Mesenchymal stem cell (in vitro differentiated cells and primary cell): ENCODE data around the gene THRA.
A peak's percentile ranks its signal among the peaks of the same experiment; 100 is the strongest.

Experiments
- DNase-seq: peaks from one replicate; pipeline ENCODE4 v3.0.0-alpha.2; 2013
- H2AFZ ChIP-seq: one replicate; pipeline ENCODE4 v1.6.1; 2013; ENCODE audit warnings: low read depth, mild to moderate bottlenecking, control low read depth, inconsistent platforms, low read length, moderate library complexity
- H2AK5ac ChIP-seq: 2 replicates; pipeline ENCODE4 v1.6.1; 2013; ENCODE audit warnings: low read length, moderate library complexity, mild to moderate bottlenecking, inconsistent platforms; ENCODE audit not compliant: severe bottlenecking
- H2BK120ac ChIP-seq: one replicate; pipeline ENCODE4 v1.6.1; 2013; ENCODE audit warnings: low read depth, mild to moderate bottlenecking, inconsistent platforms, low read length, moderate library complexity
- H2BK12ac ChIP-seq, 2 experiments: one replicate each; pipeline ENCODE4 v1.6.1; 2013; ENCODE audit warnings: inconsistent platforms in 2 of 2, low read length in 2 of 2, mild to moderate bottlenecking in 2 of 2, moderate library complexity in 2 of 2, control low read depth in 1 of 2
- H2BK15ac ChIP-seq: one replicate; pipeline ENCODE4 v1.6.1; 2013; ENCODE audit warnings: mild to moderate bottlenecking, low read depth, inconsistent platforms; ENCODE audit not compliant: poor library complexity, severe bottlenecking
- H2BK5ac ChIP-seq: 2 replicates; pipeline ENCODE4 v1.6.1; 2013; ENCODE audit warnings: low read depth, mild to moderate bottlenecking, low read length, control low read depth, inconsistent platforms; ENCODE audit not compliant: poor library complexity, severe bottlenecking
- H3K14ac ChIP-seq, 2 experiments: one replicate each; pipeline ENCODE4 v1.6.1; 2013; ENCODE audit warnings: inconsistent platforms in 2 of 2, low read length in 2 of 2, control low read depth in 1 of 2, mild to moderate bottlenecking in 1 of 2, moderate library complexity in 1 of 2
- H3K18ac ChIP-seq, 2 experiments: one replicate each; pipeline ENCODE4 v1.6.1; 2013; ENCODE audit warnings: inconsistent platforms in 2 of 2, low read length in 2 of 2, control low read depth in 1 of 2, low read depth in 1 of 2, mild to moderate bottlenecking in 1 of 2
- H3K23ac ChIP-seq, 2 experiments: one replicate each; pipeline ENCODE4 v1.6.1; 2013; ENCODE audit warnings: inconsistent platforms in 2 of 2, low read length in 2 of 2, mild to moderate bottlenecking in 2 of 2, moderate library complexity in 2 of 2, control low read depth in 1 of 2
- H3K27ac ChIP-seq: 2 replicates; pipeline ENCODE4 v1.5.1; 2013; ENCODE audit warnings: mild to moderate bottlenecking, moderate library complexity, low read length, control low read depth, inconsistent platforms; ENCODE audit not compliant: poor library complexity, severe bottlenecking
- H3K27me3 ChIP-seq, 2 experiments: 2 replicates each; pipeline versions ENCODE4 v1.6.1 to v1.7.0; 2013; ENCODE audit warnings: low read length in 2 of 2, mild to moderate bottlenecking in 2 of 2, moderate library complexity in 2 of 2, control low read depth in 1 of 2, inconsistent platforms in 1 of 2; ENCODE audit not compliant: control insufficient read depth in 1 of 2, insufficient read depth in 1 of 2
- H3K36me3 ChIP-seq, 2 experiments: 2 replicates each; pipeline versions ENCODE4 v1.6.1 to v1.7.0; 2013; ENCODE audit warnings: low read length in 2 of 2, control low read depth in 1 of 2, inconsistent platforms in 1 of 2, low read depth in 1 of 2, mild to moderate bottlenecking in 1 of 2; ENCODE audit not compliant: insufficient read depth in 2 of 2, control insufficient read depth in 1 of 2
- H3K4ac ChIP-seq, 2 experiments: one replicate each; pipeline ENCODE4 v1.6.1; 2013; ENCODE audit warnings: inconsistent platforms in 2 of 2, low read length in 2 of 2, mild to moderate bottlenecking in 2 of 2, moderate library complexity in 2 of 2, control low read depth in 1 of 2, low read depth in 1 of 2
- H3K4me1 ChIP-seq: 2 replicates; pipeline ENCODE4 v1.6.1; 2013; ENCODE audit warnings: low read depth, low read length, control low read depth; ENCODE audit not compliant: control insufficient read depth, insufficient read depth
- H3K4me2 ChIP-seq: 2 replicates; pipeline ENCODE4 v1.6.1; 2013; ENCODE audit warnings: low read length, mild to moderate bottlenecking, inconsistent platforms; ENCODE audit not compliant: poor library complexity, severe bottlenecking
- H3K4me3 ChIP-seq, 2 experiments: 2 replicates each; pipeline versions ENCODE4 v1.5.1 to v1.7.0; 2013; ENCODE audit warnings: low read length in 2 of 2, mild to moderate bottlenecking in 2 of 2, control low read depth in 1 of 2, low read depth in 1 of 2; ENCODE audit not compliant: insufficient read depth in 1 of 2
- H3K79me1 ChIP-seq: replicated peaks from 2 replicates; pipeline ENCODE4 v1.6.1; 2013; ENCODE audit warnings: mild to moderate bottlenecking, control low read depth, low read length, inconsistent platforms; ENCODE audit not compliant: poor library complexity, severe bottlenecking
- H3K9ac ChIP-seq: 2 replicates; pipeline ENCODE4 v1.7.0; 2013; ENCODE audit warnings: mild to moderate bottlenecking, low read length, moderate library complexity
- H3K9me3 ChIP-seq: 2 replicates; pipeline ENCODE4 v1.7.0; 2013; ENCODE audit warnings: mild to moderate bottlenecking, low read length; ENCODE audit not compliant: control insufficient read depth
- H4K8ac ChIP-seq: one replicate; pipeline ENCODE4 v1.6.1; 2013; ENCODE audit warnings: inconsistent platforms, mild to moderate bottlenecking, low read length, moderate library complexity
- H4K91ac ChIP-seq: one replicate; pipeline ENCODE4 v1.6.1; 2013; ENCODE audit warnings: mild to moderate bottlenecking, low read length, inconsistent platforms
- WGBS: methylation state at CpG from one replicate; pipeline ENCODE4 v1.1.7; 2013; ENCODE audit warnings: mixed read lengths; 5-methylcytosine and 5-hydroxymethylcytosine counted together

The THRA gene

DNA sequence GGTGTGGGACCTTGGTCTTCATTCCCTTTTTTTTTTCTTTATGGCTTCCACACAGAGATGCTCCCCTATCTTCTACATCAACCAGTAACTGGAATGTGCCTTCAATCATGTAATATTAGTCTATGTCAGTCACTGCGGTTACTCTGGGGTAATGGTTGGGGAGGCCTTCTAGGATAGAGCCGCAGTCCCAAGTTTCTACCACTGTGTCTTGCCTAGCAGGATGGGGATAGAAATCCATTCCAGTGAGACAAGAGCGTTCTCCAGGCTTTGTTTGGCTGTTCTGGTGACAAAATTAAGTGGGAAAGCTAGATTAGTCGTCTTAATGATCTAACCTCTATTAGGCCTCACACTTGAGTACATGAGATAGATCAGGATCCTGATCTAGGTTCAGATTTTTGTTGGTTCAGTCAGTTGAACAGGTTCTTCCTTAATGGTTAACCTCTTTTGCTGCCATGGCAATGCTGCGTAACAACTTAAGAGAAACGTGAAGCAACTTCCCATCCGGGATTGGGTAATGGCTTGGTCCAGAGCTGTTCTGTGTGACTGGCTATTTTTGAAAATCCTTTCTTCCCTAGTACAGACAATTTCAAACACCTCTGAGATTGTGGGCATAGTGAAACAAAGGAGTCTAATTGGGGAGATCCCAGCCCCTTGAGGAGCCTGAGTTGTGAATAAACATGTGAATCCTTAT, 67.7 kb downstream of the THRA start:
- no peak overlapping the region for H3K4me3 ChIP-seq
- no peak overlapping the region for H3K4ac ChIP-seq
- no peak overlapping the region for H2BK120ac ChIP-seq
- H3K18ac ChIP-seq = no peak overlapping the region
- peak; percentile 61 for DNase-seq
- no peak overlapping the region for H4K91ac ChIP-seq
- no peak overlapping the region for H3K27ac ChIP-seq
- peak overlapping the region; percentile 26 for H3K9ac ChIP-seq
- no peak overlapping the region for H2AK5ac ChIP-seq
- no peak overlapping the region for H2BK15ac ChIP-seq
- no peaks in the 10 kb centered on the region for H3K9me3 ChIP-seq
- no peak overlapping the region for H4K8ac ChIP-seq
- H3K27me3 ChIP-seq = no peaks in the 10 kb centered on the region
- H3K14ac ChIP-seq = no peak overlapping the region
- no peak overlapping the region for H3K23ac ChIP-seq
- H3K79me1 ChIP-seq = peaks cover 9% of the 10 kb centered on the region
- 100% methylated on average over 3 of the region's 7 CpGs for WGBS
- H2AFZ ChIP-seq = no peak overlapping the region
- H3K4me1 ChIP-seq = peaks cover 2% of the 10 kb centered on the region
- no peak overlapping the region for H2BK12ac ChIP-seq
- peaks cover 32 to 94% of the 10 kb centered on the region in 2 experiments for H3K36me3 ChIP-seq
- H2BK5ac ChIP-seq = no peak overlapping the region
- H3K4me2 ChIP-seq = no peak overlapping the region

DNA sequence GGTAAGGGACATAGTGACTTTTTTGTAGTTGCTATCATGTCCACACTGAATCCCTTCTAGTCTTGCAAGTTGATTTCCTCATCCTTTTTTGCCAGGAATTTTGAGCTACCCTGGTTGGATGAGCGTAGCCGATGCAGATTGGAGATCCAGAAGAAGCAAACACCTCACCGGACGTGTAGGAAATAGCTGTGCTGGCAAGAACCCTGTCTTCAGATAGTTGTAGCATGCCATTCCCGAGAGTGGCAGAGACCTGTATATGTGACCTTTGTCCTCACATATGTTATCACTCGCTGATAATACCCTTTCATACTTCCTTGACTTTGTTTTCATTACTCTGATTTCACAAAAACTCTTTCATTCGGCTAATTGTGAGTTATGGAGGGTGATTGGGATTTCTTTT, 71.4 kb downstream of the THRA start:
- no peak overlapping the region for H3K14ac ChIP-seq
- H2AK5ac ChIP-seq = no peak overlapping the region
- H2BK5ac ChIP-seq = no peak overlapping the region
- peaks cover 21 to 90% of the 10 kb centered on the region in 2 experiments for H3K36me3 ChIP-seq
- H2AFZ ChIP-seq = no peak overlapping the region
- peaks cover 7% of the 10 kb centered on the region for H3K79me1 ChIP-seq
- H3K4me3 ChIP-seq = no peak overlapping the region
- H3K9me3 ChIP-seq = no peaks in the 10 kb centered on the region
- H3K4me2 ChIP-seq = no peak overlapping the region
- peak overlapping the region; percentile 17 for H3K9ac ChIP-seq
- no peak overlapping the region for H4K91ac ChIP-seq
- no peak overlapping the region for H2BK120ac ChIP-seq
- H3K4ac ChIP-seq = no peak overlapping the region
- no peak overlapping the region for H2BK12ac ChIP-seq
- H3K4me1 ChIP-seq = peaks cover 3% of the 10 kb centered on the region
- H3K18ac ChIP-seq = no peak overlapping the region
- no peak overlapping the region for H4K8ac ChIP-seq
- 95% methylated on average over 6 of the region's 7 CpGs for WGBS
- no peak overlapping the region for H3K23ac ChIP-seq
- H3K27me3 ChIP-seq = no peaks in the 10 kb centered on the region
- no peak overlapping the region for H2BK15ac ChIP-seq
- DNase-seq = no peak
- H3K27ac ChIP-seq = no peak overlapping the region

DNA sequence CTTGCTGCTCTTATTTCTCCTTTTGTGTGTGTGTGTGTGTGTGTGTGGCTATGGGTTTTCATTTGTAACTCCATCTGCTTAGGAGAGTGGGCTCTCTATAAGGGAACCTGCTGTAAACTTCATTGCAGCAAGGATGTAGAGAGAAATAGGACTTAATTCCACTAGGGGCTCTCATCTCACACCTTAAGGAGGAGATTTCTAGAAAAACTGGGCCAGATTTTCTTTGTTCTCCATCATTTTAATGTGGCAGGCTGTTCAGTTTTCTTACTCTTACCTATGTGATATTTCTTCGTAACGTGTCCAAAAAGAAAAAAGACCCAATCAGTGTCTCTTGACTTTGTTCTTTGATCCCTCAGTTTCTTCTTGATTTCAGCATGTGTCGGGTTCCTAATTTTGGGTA, 73.1 kb downstream of the THRA start:
- Histone ChIP-seq H4K8ac (no peak overlapping the region), H2BK15ac (no peak overlapping the region), H3K18ac (no peak overlapping the region), H3K23ac (no peak overlapping the region), H2BK5ac (no peak overlapping the region), H2BK12ac (no peak overlapping the region), H3K4me3 (no peak overlapping the region), H3K14ac (no peak overlapping the region), H3K4ac (no peak overlapping the region), H2AK5ac (no peak overlapping the region), H2AFZ (no peak overlapping the region), H3K4me1 (peaks cover 7% of the 10 kb centered on the region), H2BK120ac (no peak overlapping the region), H3K27me3 (no peaks in the 10 kb centered on the region), H4K91ac (no peak overlapping the region), H3K9ac (peak overlapping the region; percentile 37), H3K79me1 (peaks cover 5% of the 10 kb centered on the region), H3K9me3 (no peaks in the 10 kb centered on the region), H3K36me3 (peaks cover 15 to 74% of the 10 kb centered on the region in 2 experiments), H3K4me2 (no peak overlapping the region), H3K27ac (peak overlapping the region; percentile 11)
- DNase-seq = no peak
- 100% methylated on average over 3 of the region's 3 CpGs for WGBS

DNA sequence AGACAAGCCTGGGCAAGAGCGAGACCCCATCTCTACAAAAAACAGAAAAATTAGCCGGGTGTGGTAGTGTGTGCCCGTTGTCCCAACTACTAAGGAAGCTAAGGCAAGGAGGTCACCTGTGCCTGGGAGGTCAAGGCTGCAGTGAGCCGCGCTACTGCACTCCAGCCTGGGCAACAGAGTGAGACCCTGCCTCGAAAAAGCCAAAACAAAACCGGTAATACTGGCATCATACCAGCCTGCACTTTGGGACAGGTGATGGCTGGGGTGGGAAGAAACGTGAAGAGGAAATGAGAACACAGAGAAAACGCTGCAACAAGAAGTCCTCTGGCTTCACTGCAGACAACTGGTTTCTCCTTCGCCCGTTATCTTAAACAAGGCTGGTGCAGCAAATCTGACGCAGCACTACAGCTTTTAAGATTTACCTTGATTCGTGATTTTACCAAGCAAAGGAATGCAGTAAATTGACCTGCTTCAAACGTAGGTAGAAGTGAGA, 76.8 kb downstream of the THRA start:
- Histone ChIP-seq H3K14ac (peak overlapping the region in 1 of 2 experiments; percentile 74), H4K91ac (peak overlapping the region; percentile 30), H3K23ac (peak overlapping the region in 1 of 2 experiments; percentile 67), H3K79me1 (peaks cover 12% of the 10 kb centered on the region), H3K27ac (peak overlapping the region; percentile 72), H3K4me1 (peaks cover 7% of the 10 kb centered on the region), H3K4ac (peak overlapping the region; percentile 69 to 93), H2BK120ac (peak overlapping the region; percentile 21), H3K4me3 (peak overlapping the region; percentile 35 to 89), H2BK12ac (peak overlapping the region; percentile 80 to 90), H2BK15ac (no peak overlapping the region), H3K9me3 (no peaks in the 10 kb centered on the region), H2AFZ (no peak overlapping the region), H4K8ac (peak overlapping the region; percentile 90), H2AK5ac (peak overlapping the region; percentile 91), H2BK5ac (no peak overlapping the region), H3K4me2 (peak overlapping the region; percentile 50), H3K36me3 (peaks cover 23 to 60% of the 10 kb centered on the region in 2 experiments), H3K9ac (peak overlapping the region; percentile 95), H3K27me3 (no peaks in the 10 kb centered on the region), H3K18ac (peak overlapping the region; percentile 34 to 91)
- DNase-seq = no peak
- WGBS = 54% methylated on average over 14 of the region's 14 CpGs
